ENCODE measurements around the gene FRMPD4.

GRCh38 chrX:12701628-12702027 is 563.4 kb downstream of the FRMPD4 start:
- TF ChIP-seq CTCF (conservative IDR thresholded peaks at IDR 0.05 in 1 of 2, IDR thresholded peaks at IDR 0.05 in 1 of 2; ENCODE audit: extremely low read depth in 1 of 2, insufficient read depth in 1 of 2, low read depth in 1 of 2, low read length in 2 of 2) (peak; percentile 53 to 77), EZH2 (IDR thresholded peaks at IDR 0.05; ENCODE audit: borderline replicate concordance, low read length) (no peak)

Data from mammary epithelial cell (primary cell).